HG03135 (cell line): ENCODE data around the gene REEP6.

Source experiments
- ATAC-seq: cut with Tn5 transposase; IDR thresholded peaks from one replicate; pipeline ENCODE4 v1.9.1; 2021; ENCODE audit warnings: mild to moderate bottlenecking, moderate library complexity; ENCODE audit not compliant: unreplicated experiment

The REEP6 gene

GRCh38 chr19:1540365-1540925 is 49.5 kb downstream of the REEP6 start:
- no peak for ATAC-seq
